SU-DHL-6 (cell line): ENCODE results near the gene RYR2.

Source experiments
- H2AFZ ChIP-seq: fragments of 200-600 bp; sonication (generic); 2 replicates; pipeline ENCODE4 v1.6.1; 2014; ENCODE audit warnings: low read depth, mild to moderate bottlenecking, moderate library complexity, mixed read lengths, antibody characterized with exemption, low read length; ENCODE audit not compliant: severe bottlenecking
- H3F3A ChIP-seq: fragments of 200-600 bp; shearing (Covaris generic); 2 replicates; pipeline ENCODE4 v1.6.0; 2016; ENCODE audit warnings: antibody characterized with exemption, mild to moderate bottlenecking; ENCODE audit not compliant: insufficient read depth
- H3K27ac ChIP-seq: fragments of 200-600 bp; sonication (generic); 2 replicates; pipeline ENCODE4 v1.5.1; 2016; ENCODE audit warnings: low read depth, mild to moderate bottlenecking, low read length, moderate library complexity, mixed read lengths
- H3K27me3 ChIP-seq: fragments of 200-600 bp; sonication (generic), shearing (Covaris generic); 2 replicates; pipeline ENCODE4 v1.6.0; 2014; ENCODE audit warnings: mild to moderate bottlenecking, low read length
- H3K36me3 ChIP-seq: fragments of 200-600 bp; sonication (generic); 2 replicates; pipeline ENCODE4 v1.6.1; 2014; ENCODE audit warnings: mild to moderate bottlenecking, low read length, mixed read lengths
- H3K4me2 ChIP-seq: fragments of 300-600, 200-600 bp; shearing (Covaris generic), sonication (generic); 2 replicates; pipeline ENCODE4 v1.6.0; 2014; ENCODE audit warnings: low read length, low read depth, mild to moderate bottlenecking; ENCODE audit not compliant: poor library complexity, severe bottlenecking
- H3K4me3 ChIP-seq: fragments of 200-600 bp; sonication (generic); 2 replicates; pipeline ENCODE4 v1.5.1; 2014; ENCODE audit warnings: antibody characterized with exemption, low read length, mild to moderate bottlenecking, mixed read lengths; ENCODE audit not compliant: insufficient read depth, poor library complexity, severe bottlenecking
- H3K79me2 ChIP-seq: fragments of 200-600 bp; sonication (generic); 2 replicates; pipeline ENCODE4 v1.6.1; 2014; ENCODE audit warnings: mild to moderate bottlenecking, low read length, moderate library complexity; ENCODE audit not compliant: insufficient read depth
- H3K9ac ChIP-seq: fragments of 200-600 bp; sonication (generic); 2 replicates; pipeline ENCODE4 v1.7.0; 2014; ENCODE audit warnings: mild to moderate bottlenecking, low read length
- H3K9me2 ChIP-seq: fragments of 200-600 bp; sonication (generic); replicated peaks from 2 replicates; pipeline ENCODE4 v1.6.1; 2014; ENCODE audit warnings: low read length; ENCODE audit not compliant: insufficient read depth
- H3K9me3 ChIP-seq: fragments of 200-600 bp; sonication (generic); 2 replicates; pipeline ENCODE4 v1.6.1; 2014; ENCODE audit warnings: low read length, mixed read lengths; ENCODE audit not compliant: insufficient read depth
- H4K20me1 ChIP-seq: fragments of 200-600 bp; sonication (generic); 2 replicates; pipeline ENCODE4 v1.6.1; 2014; ENCODE audit warnings: low read depth, mild to moderate bottlenecking, antibody characterized with exemption, low read length, moderate library complexity, mixed read lengths
- CTCF ChIP-seq: fragments of 200-600 bp; sonication (generic); IDR thresholded peaks from one replicate; pipeline ENCODE4 v1.5.1; 2017; ENCODE audit warnings: antibody characterized with exemption, mild to moderate bottlenecking, low read length, moderate library complexity; ENCODE audit not compliant: insufficient read depth, poor library complexity, severe bottlenecking
- EZH2phosphoT487 ChIP-seq: fragments of 200-600 bp; sonication (generic), shearing (Covaris generic); conservative IDR thresholded peaks from 2 replicates; pipeline ENCODE4 v1.6.1; 2018; ENCODE audit warnings: mild to moderate bottlenecking, antibody characterized with exemption, low read length, moderate library complexity, mixed read lengths

The RYR2 gene

DNA sequence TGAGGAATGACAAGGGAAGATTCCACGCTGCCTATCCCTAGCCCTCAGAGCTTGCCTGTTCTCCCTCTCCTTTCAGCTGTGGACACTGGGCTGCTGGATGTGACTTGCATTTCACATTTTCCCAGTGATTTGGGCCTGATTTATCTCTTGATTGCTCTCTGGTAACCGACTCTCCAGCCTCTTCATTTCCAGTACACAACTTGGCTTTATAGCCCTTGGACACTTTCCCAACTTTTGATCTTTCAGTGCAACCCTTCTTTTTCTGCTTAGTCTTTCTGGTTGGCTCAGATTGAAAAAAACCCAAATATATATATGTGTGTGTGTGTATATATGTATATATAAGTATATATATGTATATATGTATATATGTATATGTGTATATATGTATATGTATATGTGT is 138.3 kb downstream of the RYR2 start:
- H3K27me3 ChIP-seq, result no peaks in the 10 kb centered on the region
- no peak overlapping the region for H3K9ac ChIP-seq
- H3F3A ChIP-seq, result no peaks in the 10 kb centered on the region
- H3K27ac ChIP-seq, result no peak overlapping the region
- H3K9me3 ChIP-seq, result no peaks in the 10 kb centered on the region
- no peaks in the 10 kb centered on the region for H3K79me2 ChIP-seq
- H3K9me2 ChIP-seq, result no peaks in the 10 kb centered on the region
- H2AFZ ChIP-seq, result no peak overlapping the region
- no peak overlapping the region for H3K4me2 ChIP-seq
- no peaks in the 10 kb centered on the region for H4K20me1 ChIP-seq
- no peaks in the 10 kb centered on the region for H3K36me3 ChIP-seq
- H3K4me3 ChIP-seq, result no peak overlapping the region
- TF ChIP-seq EZH2phosphoT487, result no peak

DNA sequence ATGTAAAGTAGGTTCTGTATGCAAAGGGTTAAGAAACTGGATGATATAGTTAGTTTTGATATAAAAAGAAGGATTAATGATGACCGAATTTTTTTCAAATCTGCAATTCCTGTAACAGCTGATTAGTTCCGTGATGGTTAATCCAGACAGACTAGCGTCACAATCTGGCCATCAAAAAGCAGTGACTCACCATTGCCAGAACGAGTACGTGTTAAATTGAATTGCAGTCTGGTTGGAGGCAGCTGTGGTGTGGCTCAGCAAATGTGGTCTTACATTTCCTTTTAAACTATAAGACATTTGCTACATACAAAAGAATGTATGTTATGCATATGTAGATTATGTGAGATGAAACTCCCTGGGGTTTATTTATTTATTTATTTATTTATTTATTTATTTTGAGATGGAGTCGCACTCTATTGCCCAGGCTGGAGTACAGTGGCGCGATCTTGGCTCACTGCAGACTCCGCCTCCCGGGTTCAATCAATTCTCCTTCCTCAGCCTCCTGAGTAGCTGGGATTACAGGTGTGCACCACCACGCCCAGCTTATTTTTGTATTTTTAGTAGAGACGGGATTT is 139.8 kb downstream of the RYR2 start:
- Histone ChIP-seq H3F3A (no peaks in the 10 kb centered on the region), H3K79me2 (no peaks in the 10 kb centered on the region), H3K9me2 (no peaks in the 10 kb centered on the region), H3K27me3 (no peaks in the 10 kb centered on the region), H3K4me2 (no peak overlapping the region), H2AFZ (no peak overlapping the region), H3K9me3 (no peaks in the 10 kb centered on the region), H3K9ac (no peak overlapping the region), H3K27ac (no peak overlapping the region), H4K20me1 (no peaks in the 10 kb centered on the region), H3K4me3 (no peak overlapping the region), H3K36me3 (no peaks in the 10 kb centered on the region)
- no peak for TF ChIP-seq CTCF
- TF ChIP-seq EZH2phosphoT487, result no peak

- no peaks in the 10 kb centered on the region for H3K9me3 ChIP-seq
- H3K36me3 ChIP-seq, result no peaks in the 10 kb centered on the region
- H3F3A ChIP-seq, result no peaks in the 10 kb centered on the region
- TF ChIP-seq CTCF (no peak), EZH2phosphoT487 (no peak)
- no peak overlapping the region for H3K27ac ChIP-seq
- H3K9me2 ChIP-seq, result no peaks in the 10 kb centered on the region
- no peaks in the 10 kb centered on the region for H3K27me3 ChIP-seq
- no peak overlapping the region for H3K4me3 ChIP-seq
- no peak overlapping the region for H3K9ac ChIP-seq
- H2AFZ ChIP-seq, result no peak overlapping the region
- H3K4me2 ChIP-seq, result no peak overlapping the region
- no peaks in the 10 kb centered on the region for H4K20me1 ChIP-seq
- no peaks in the 10 kb centered on the region for H3K79me2 ChIP-seq
Observed at GRCh38 chr1:237183963-237184540, 142.1 kb downstream of the RYR2 start.

DNA sequence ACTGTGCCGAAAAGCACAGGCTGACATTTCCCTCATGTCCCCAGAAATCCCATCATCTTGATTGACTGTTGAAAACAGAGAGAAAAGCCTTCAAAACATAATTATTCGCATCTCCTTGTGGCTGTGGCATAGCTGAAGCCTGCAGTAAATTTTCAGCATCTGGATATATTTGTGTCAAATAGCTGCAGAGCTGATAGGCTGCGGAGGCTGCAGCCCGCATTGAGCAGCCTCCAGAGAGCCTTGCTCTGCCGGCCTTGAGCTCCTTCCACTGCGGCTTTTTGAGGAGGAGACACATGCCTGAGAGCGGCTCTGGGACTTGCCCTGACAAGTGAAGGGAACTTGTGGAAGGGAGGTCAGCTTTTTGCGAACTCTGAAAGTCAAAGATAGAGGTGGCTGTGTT is 144.7 kb downstream of the RYR2 start:
- Histone ChIP-seq H3K36me3 (no peaks in the 10 kb centered on the region), H3K27me3 (no peaks in the 10 kb centered on the region), H3K9me3 (no peaks in the 10 kb centered on the region), H3K27ac (no peak overlapping the region), H3K4me3 (no peak overlapping the region), H3F3A (no peaks in the 10 kb centered on the region), H3K9me2 (no peaks in the 10 kb centered on the region), H4K20me1 (no peaks in the 10 kb centered on the region), H3K79me2 (no peaks in the 10 kb centered on the region), H2AFZ (no peak overlapping the region), H3K4me2 (no peak overlapping the region), H3K9ac (no peak overlapping the region)
- TF ChIP-seq CTCF (no peak), EZH2phosphoT487 (no peak)
